ENCODE results near the gene LCE1B.

LCE1B gene, protein sequence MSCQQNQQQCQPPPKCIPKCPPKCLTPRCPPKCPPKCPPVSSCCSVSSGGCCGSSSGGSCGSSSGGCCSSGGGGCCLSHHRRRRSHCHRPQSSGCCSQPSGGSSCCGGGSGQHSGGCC
- 0 reads per million in 2 experiments for total RNA-seq

DNA sequence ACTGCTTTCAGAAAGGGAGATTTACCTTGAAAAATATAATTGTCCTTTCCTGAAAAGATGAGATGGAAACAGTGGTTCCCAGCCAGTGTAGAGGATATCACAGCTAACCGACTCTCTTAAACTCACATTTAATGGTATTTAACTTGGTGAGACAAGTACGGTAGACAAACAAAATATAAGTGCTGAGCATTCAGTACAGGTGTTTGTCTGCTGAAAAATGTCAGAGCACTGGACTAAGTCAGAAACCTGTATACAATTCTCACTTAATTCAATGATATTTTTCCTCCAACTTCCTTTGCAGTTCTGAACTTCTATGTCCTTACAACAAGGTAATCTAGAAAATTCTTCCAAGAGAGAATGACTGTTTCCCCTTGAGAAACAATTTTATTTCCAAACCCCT is at the start of gene LCE1B:
Gene LCE1B (plus strand): TSS at position 301 of the 400 bp plus-strand sequence. CDS start 476 bp downstream, outside the sequence.
- DNase-seq (ENCODE audit: low read depth), result no peak

- DNase-seq (ENCODE audit: low read depth), result no peak
Measured at GRCh38 chr1:152768847-152769533, 42.8 kb upstream of the LCE1B start.

- DNase-seq (ENCODE audit: low read depth), result no peak
Measured at GRCh38 chr1:152770411-152770810, 41.4 kb upstream of the LCE1B start.

- no peak for DNase-seq (ENCODE audit: low read depth)
Measured at GRCh38 chr1:152774875-152775274, 36.9 kb upstream of the LCE1B start, which contains the start of gene LCE1F. Gene LCE1F, plus strand, starts transcription at chr1:152775140. Its CDS starts 1,232 bp downstream, at chr1:152776372.

DNA sequence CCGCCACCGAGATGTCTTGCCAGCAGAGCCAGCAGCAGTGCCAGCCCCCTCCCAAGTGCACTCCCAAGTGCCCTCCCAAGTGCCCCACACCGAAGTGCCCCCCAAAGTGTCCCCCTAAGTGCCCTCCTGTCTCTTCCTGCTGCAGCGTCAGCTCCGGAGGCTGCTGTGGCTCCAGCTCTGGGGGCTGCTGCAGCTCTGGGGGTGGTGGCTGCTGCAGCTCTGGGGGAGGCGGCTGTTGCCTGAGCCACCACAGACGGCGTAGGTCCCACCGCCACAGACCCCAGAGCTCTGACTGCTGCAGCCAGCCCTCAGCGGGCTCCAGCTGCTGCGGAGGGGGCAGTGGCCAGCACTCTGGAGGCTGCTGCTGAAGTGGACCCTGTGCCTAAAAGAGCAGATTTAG is 35.4 kb upstream of the LCE1B start:
- no peak for DNase-seq (ENCODE audit: low read depth)

GRCh38 chr1:152777510-152778137 is 34.1 kb upstream of the LCE1B start:
- no peak for DNase-seq (ENCODE audit: low read depth)

DNA sequence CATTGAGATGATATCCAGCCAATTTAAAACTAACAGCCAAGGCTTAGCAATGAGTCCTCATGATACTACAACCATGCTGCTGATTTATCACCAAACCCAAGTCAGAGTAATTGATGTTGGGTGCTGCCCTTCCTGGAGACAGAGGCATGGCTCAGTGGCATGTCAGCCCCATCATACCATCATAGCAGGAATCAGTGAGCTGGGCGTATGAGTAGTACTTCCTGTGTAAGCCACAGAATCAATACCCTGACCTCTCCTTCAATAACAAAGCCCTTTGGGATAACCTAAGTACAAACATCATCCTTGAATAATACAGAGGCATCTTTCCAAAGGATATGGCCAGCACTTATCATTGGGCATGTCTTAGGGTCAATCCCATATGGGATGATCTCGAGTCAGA is 28.7 kb upstream of the LCE1B start:
- DNase-seq (ENCODE audit: low read depth), result no peak

DNA sequence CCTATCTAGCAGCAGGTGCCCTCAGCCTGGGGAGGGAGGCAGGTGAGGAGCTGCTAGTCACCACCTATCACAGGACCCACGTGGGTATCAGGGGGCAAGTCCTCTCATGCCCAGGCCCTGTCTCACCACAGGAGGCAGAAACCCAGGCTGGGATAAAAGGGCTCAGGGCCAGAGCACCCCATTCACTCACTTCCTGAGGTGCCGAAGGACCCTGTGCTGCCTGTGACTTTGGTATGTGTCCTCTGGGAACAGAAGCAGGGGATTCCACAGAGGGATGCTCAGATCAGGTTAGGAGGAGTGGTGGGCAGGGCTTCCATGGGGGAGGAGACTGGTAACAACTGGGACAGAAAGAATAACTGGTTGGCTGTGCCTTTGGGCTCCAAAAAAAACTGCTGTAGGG is 25.7 kb upstream of the LCE1B start, which contains the start of gene LCE1E:
Gene LCE1E (plus strand): TSS at position 181 of the 400 bp plus-strand sequence. CDS start 1,043 bp downstream, outside the sequence.
- no peak for DNase-seq (ENCODE audit: low read depth)

DNA sequence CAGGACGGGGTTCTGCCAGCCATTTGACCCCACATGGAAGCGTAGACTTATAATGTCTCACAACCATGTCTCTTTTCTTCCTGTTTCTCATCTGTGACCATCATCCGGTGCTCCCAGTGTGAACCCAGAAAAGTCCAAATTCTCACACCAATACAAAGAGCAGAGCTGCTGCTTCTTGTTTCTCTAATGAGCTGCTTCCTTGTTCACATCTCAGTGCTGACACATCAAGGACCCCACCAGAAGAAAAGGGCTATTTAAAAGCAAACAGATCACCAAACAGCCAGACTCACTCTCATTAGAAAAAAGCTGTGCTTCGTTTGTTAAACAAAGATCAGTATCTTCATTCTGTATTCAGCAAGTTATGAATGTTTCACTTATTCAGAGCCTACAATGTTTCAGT is 16.1 kb upstream of the LCE1B start:
- no peak for DNase-seq (ENCODE audit: low read depth)

- DNase-seq (ENCODE audit: low read depth), result no peak
Measured at GRCh38 chr1:152796421-152796820, 15.3 kb upstream of the LCE1B start, which contains the start of gene LCE1D. Gene LCE1D, plus strand, starts transcription at chr1:152796721. Its CDS starts 1,074 bp downstream, at chr1:152797795.

- DNase-seq (ENCODE audit: low read depth), result no peak
Measured at GRCh38 chr1:152801333-152801732, 10.4 kb upstream of the LCE1B start.

GRCh38 chr1:152806576-152806975 is 5.2 kb upstream of the LCE1B start, which contains the start of gene LCE1C:
Gene LCE1C, minus strand, starts transcription at chr1:152806651. Its CDS starts 1,173 bp downstream, at chr1:152805478.
- DNase-seq (ENCODE audit: low read depth), result no peak

- DNase-seq (ENCODE audit: low read depth), result no peak
Measured at GRCh38 chr1:152811050-152811449, 721 bp upstream of the LCE1B start.

DNA sequence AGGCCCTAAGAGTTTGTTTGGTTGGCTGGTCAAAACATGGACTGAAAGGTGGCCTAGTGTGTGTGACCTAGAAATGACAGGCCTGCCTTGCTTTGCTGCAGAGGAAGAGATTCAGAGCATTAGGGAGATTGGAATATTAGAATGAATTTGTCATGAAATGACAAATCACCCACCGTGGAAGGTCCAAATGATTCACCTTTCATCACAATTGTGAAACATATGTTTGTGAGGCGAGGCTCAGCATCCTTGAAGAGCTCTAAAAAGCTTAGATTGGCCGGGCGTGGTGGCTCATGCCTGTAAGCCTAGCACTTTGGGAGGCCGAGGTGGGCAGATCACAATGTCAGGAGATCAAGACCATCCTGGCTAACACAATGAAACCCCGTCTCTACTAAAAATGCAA is 5.5 kb downstream of the LCE1B start:
- DNase-seq (ENCODE audit: low read depth), result no peak

GRCh38 chr1:152823294-152823693 is 11.5 kb downstream of the LCE1B start:
- DNase-seq (ENCODE audit: low read depth), result no peak

- DNase-seq (ENCODE audit: low read depth), result no peak
Measured at GRCh38 chr1:152824964-152825363, 13.2 kb downstream of the LCE1B start.

- DNase-seq (ENCODE audit: low read depth), result no peak
Measured at GRCh38 chr1:152827173-152827572, 15.4 kb downstream of the LCE1B start, which contains the start of gene LCE1A. Gene LCE1A, plus strand, starts transcription at chr1:152827473. Its CDS starts 0 bp downstream, at chr1:152827473.

- DNase-seq (ENCODE audit: low read depth), result no peak
Measured at GRCh38 chr1:152836870-152837269, 25.1 kb downstream of the LCE1B start.

DNA sequence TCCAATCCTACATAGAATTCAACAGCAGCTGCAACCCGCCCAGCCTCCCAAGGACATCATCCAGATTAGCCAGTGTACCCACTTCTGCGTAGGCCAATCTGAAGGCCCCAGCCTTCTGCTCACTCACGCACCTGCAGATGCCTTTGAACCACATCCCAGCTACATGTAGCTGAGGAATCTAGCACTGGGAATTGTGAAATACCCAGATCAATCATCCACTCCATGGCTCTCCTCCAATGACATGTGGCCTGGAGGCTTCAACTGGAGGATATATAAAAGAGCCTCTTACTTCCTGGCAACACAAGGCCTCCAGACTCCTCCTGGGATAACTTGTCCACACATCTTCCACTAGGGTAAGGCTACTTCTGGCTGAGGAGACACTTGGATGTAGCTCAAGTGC is 30.8 kb downstream of the LCE1B start, which contains the start of gene LCE6A:
Gene LCE6A (plus strand): TSS at position 301 of the 400 bp plus-strand sequence. CDS start 665 bp downstream, outside the sequence.
- DNase-seq (ENCODE audit: low read depth), result no peak

DNA sequence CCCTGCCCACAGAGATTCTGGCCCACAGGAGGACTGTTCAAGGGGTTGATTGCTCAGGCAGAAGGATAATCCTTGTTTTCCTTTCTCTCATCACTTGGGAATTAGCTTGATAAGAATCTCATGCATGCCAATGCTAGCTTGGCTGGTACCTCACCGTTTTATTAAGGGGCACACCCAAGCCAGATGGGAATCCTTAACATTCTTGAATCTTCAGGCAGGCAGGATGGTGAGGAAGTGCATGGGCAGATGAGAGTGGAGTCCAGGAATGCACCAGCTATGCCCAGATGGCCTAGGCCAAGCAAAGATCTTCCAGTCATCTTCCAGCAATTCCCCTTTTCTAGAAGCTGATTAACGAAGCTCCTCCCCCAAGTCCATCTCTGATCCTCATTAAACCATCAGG is 43.9 kb downstream of the LCE1B start:
- DNase-seq (ENCODE audit: low read depth), result no peak

DNA sequence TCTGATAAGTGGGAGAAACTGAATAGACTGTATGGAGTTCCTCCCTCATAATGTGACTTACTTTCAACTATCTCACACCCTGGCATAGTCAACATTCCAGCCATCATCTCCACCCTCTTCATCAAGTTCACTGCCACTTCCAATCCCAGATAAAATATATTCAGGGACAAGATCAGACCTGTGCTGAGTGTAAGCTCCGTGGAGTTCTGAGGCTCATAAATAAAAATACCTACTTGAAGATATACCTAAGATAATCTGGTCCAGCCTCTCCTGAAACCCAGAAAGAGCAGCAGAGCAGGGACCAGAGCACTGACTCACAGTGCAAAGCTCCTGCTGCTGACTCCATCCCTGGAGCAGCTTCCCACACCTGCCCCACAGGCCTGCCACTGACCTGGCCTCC is 46.3 kb downstream of the LCE1B start:
- DNase-seq (ENCODE audit: low read depth), result no peak

DNA sequence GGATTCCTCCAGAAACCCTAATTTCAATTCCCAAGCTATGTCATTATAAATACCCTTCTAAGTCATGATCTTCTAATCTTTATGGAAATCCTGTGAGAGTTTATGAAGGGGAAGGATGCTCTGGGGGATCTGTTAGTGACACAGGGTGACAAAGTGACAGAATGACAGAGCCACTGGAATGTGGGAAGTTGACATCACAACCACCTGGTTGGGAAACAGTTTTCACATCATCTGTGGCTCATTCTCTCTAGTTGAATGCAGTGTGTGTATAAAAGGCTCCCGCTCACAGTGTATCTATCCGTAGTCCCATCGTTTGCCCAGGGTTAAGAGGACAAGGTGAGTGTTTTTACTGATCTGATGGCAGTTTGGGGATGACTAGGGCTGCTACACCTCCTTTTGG is 47.9 kb downstream of the LCE1B start, which contains the start of gene LCE7A:
Gene LCE7A (plus strand): TSS at position 301 of the 400 bp plus-strand sequence. CDS start 702 bp downstream, outside the sequence.
- no peak for DNase-seq (ENCODE audit: low read depth)

Measured in T follicular helper cell (primary cell).